Kidney glomerular epithelial cell (primary cell): Measurements from ENCODE around the gene C6orf47.

Source experiments
- DNase-seq: peaks from one replicate; lab custom pipeline; 2025; lab: John Stamatoyannopoulos, UW

The C6orf47 gene

DNA sequence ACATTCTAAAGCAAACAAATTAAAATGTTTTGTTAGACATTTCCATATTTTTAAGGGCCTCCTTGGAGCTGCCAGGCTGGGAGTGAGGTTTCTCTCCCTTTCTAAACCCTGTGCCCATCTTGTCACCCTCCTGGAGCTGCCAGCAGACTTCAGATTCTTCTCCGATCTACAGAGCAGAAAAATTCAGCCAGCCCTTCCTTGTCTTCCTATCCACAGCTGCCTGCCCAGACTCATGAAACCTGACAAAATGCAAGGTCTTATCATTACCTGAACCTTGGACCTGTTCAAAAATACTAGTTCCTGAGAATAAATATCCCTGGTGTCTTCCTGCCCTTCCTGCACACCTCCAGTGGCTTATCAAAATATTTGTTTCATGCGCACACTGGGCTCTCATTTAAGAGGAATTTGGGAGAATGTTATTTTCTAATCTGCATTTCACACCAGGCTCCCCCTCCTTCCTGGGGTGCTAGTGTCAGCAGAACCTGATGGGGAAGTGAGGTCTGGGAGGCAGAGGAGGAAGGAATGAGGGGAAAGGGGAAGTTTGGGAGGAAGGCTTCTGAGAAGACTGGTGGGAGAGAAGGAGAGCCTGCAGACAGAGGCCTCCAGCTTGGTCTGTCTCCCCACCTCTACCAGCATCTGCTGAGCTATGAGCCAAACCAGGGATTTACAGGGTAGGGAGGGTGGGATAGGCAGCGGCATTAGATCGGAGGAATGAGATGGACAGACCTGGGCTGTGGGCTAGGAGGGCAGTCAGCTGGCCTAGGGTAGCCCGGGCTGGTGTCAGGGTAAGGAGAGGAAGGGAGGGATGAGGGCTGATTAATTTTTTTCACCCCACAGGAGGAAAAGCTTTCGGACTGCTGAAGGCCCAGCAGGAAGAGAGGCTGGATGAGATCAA lies 45.6 kb downstream of the C6orf47 start, which contains the start of gene AIF1:
Gene AIF1, plus strand, starts transcription at position 551 of the 895 bp plus-strand sequence. Its CDS starts 96 bp downstream, at position 647.
- DNase-seq, result no peak

DNA sequence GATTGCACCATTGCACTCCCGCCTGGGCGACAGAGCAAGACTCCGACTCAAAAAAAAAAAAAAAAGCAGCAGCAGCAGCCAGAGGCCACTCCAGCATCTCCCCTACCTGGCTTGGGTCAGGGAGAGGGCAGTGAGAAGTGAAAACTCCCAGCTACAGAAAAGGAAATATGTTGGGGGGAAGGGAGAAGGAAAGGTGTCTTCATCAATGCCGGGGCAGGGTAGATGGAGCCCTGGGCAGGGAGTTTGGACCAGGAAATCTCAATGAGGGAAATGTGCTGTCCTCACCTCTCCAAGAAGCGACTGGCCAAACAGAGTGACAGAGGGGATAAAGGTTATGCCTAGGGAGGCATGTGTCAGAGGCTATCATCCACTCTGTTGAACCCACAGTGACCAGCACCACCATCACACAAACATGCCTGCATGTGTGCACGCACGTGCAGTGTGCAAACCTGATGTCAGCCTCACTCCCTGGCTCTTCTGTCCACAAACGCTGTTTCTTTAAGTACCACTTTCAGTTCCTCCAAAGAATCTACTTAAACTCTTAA lies 46.4 kb downstream of the C6orf47 start:
- DNase-seq, result no peak

DNA sequence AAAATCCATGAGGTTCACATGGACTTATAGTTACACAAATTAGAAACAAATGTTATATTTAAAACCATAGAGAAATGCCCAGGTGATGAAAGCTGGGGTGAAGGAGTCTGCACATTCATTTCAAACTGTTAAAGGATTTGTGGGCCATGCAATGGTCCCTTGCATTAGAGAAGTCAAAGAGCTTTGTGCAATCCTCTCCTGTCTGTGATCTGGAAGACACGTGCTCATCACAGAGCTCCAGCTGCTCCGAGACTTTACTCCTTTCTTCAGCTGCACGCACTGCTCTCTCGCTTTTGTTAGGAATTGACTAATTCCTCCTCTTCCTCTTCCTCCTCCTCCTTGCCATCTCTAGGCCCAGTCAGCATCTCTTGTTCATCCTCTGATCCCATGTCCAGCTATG lies 49.6 kb downstream of the C6orf47 start:
- no peak for DNase-seq

DNA sequence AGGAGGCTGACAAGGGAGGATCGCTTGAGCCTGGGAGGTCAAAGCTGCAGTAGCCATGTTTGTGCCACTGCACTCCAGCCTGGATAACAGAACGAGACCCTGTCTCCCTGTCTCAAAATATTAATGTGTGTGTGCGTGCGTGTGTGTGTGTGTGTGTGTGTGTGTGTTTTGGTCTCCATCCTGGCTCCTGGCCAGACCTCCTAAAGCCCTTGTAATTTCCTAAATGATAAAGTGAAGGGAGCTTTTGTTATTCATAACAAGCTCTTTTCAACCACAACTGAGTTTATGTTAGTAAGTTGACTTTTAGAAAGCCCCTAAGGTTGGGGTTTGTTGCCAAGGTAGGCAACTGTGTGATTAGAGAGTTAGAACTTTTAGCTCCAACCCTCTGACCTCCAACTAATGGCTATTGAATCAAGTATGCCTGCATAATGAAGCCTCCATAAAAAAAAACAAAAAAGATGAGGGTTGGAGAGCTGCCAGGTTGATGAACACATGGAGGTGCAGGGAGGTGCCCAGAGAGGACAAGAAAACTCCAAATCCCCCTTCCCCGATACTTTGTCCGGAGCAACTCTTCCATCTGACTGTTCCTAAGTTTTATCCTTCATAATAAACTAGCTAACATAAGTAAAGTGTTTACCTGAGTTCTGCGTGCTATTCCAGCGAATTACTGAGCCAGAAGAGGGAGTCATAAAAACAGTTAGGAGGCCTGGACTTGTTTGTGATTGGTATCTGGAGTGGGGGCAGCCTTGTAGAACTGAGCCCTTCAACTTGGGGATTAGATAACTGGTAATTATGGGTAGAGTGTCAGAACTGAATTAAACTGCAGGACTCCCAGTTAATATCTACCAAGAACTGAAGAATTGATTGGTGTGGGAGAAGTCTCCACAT lies 50.8 kb downstream of the C6orf47 start:
- DNase-seq, result no peak
